ENCODE results near the gene TNS1. TPM values are rescaled to one million over a fixed set of nuclear protein-coding genes. Genes with fewer than 3 reads are reported as not detected.

The TNS1 gene
- total RNA-seq, 4 donors from 2014 or later: 57.7 to 120 (median 95.7) TPM

DNA sequence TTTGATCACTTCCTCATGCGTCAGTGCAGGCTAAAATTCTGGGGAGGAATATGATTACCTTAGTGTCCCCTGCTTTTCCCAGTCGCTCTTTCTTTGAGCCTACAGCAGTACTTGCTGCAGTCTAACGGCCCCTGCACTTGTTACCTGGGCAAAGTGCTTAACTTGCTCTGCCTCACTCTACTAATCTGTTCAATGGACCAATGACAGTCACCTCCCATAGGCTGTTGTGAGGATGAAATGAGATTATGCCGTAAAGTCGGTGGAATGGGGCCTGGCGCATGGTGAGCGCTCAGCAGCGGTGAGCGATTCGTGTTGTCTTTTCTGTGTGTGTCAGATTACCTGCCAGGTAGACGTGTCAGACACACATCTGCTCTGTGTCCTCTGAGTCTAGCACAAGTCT lies 5.3 kb downstream of the TNS1 start:
- 72 to 77% methylated on average over 11 of the region's 11 CpGs for WGBS, 2 donors
- intact Hi-C loops (cut with DNase I; ENCODE audit: low total_unique reads): no loop called here
- H3K4me3 ChIP-seq (ENCODE audit: low read depth, poor library complexity, severe bottlenecking): no peak overlapping the region
- TF ChIP-seq, protein P1, sequence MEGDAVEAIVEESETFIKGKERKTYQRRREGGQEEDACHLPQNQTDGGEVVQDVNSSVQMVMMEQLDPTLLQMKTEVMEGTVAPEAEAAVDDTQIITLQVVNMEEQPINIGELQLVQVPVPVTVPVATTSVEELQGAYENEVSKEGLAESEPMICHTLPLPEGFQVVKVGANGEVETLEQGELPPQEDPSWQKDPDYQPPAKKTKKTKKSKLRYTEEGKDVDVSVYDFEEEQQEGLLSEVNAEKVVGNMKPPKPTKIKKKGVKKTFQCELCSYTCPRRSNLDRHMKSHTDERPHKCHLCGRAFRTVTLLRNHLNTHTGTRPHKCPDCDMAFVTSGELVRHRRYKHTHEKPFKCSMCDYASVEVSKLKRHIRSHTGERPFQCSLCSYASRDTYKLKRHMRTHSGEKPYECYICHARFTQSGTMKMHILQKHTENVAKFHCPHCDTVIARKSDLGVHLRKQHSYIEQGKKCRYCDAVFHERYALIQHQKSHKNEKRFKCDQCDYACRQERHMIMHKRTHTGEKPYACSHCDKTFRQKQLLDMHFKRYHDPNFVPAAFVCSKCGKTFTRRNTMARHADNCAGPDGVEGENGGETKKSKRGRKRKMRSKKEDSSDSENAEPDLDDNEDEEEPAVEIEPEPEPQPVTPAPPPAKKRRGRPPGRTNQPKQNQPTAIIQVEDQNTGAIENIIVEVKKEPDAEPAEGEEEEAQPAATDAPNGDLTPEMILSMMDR (IDR thresholded peaks at IDR 0.05): no peak
- TF ChIP-seq POLR2A (IDR thresholded peaks at IDR 0.05): no peak
- DNase-seq (ENCODE audit: low spot score in 2 of 2): no peak

DNA sequence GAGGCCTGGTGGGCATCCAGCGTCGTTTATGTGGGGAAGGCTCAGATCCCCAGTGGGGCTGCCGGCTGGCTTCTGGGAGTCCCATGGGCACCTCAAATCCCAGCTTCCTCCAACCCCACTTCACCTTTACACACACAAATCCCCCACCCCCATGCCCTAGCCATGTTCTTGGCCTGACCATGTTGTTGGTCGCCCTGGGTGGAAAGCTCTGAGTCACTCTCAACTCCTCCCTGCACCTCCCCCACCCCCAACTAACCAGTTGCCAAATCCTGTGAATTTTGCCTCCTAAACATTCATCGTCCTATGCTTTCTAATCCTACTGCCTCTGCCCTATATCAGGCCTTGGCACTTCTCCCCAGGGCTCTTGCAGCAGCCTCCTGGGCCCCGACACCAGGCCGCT lies 6.4 kb downstream of the TNS1 start:
- peak in 1 of 2 donors; percentile 70 for DNase-seq (ENCODE audit: low spot score in 2 of 2)
- intact Hi-C loops (cut with DNase I; ENCODE audit: low total_unique reads): no loop called here
- WGBS, 2 donors: 24 to 29% methylated on average over 7 of the region's 7 CpGs

DNA sequence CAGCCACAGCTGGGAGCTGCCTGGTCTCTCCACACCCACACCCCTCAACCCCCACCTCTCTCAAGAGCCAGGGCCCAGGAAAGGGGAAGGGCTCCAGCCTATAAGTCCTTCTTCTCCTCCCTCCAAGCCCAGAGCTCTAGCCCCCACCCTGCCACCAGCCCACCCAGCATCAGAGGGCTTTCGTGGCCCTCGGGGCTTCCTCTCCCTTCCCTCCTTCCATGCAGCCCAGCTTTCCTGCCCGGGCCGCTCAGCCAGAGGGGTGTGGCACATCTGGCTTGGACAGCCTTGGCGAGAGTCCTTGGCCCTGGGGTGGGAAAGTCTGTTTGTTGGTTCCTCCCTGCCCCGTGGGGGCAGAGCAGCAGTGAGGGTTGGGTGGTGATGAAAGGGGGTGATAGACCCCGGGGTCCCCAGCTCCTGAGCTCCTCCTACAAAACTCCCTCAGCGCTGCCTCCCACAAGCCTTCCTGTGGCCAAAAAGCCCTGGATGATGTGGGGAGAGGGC lies 7.0 kb downstream of the TNS1 start:
- peak; percentile 68 to 96 for DNase-seq (ENCODE audit: low spot score in 2 of 2)
- no peak overlapping the region for H3K4me3 ChIP-seq (ENCODE audit: low read depth, poor library complexity, severe bottlenecking)
- 9 to 15% methylated on average over 8 of the region's 8 CpGs for WGBS, 2 donors
- intact Hi-C loops (cut with DNase I; ENCODE audit: low total_unique reads): no loop called here
- TF ChIP-seq, protein P1 (IDR thresholded peaks at IDR 0.05): no peak
- no peak for TF ChIP-seq POLR2A (IDR thresholded peaks at IDR 0.05)

More for the DNA sequence above, 6.4 kb downstream of the TNS1 start:
- no peak overlapping the region for H3K4me3 ChIP-seq (ENCODE audit: low read depth, poor library complexity, severe bottlenecking)
- TF ChIP-seq, protein P1 (IDR thresholded peaks at IDR 0.05): no peak
- no peak for TF ChIP-seq POLR2A (IDR thresholded peaks at IDR 0.05)

DNA sequence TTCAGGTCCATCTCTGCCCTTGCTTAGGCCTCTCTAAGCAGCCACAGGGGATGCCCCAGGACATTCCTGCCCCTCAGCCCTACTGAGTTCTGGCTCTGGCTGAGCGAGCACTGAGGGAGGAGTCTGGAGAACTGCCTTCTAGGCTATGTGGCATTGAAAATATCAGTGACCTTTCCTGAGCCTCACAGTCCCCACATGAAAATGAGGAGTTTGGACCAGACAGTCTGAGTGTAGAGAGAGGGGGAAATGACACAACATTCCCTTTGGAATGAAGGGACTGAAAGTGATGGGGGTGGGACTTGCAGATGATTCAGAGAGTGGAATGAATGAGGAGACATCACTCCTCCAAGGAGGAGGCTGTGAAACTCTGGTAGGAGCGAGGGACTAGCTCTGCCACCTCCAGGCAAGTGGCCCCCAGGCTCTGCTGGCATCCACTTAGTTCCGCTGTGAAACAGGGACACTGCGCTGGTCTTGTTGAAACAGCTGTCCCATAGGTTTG lies 8.0 kb downstream of the TNS1 start:
- DNase-seq (ENCODE audit: low spot score in 2 of 2): no peak
- TF ChIP-seq POLR2A (IDR thresholded peaks at IDR 0.05): no peak
- TF ChIP-seq, protein P1 (IDR thresholded peaks at IDR 0.05): no peak
- intact Hi-C loops (cut with DNase I; ENCODE audit: low total_unique reads): no loop called here
- WGBS, 2 donors: 37 to 61% methylated on average over 4 of the region's 4 CpGs
- H3K4me3 ChIP-seq (ENCODE audit: low read depth, poor library complexity, severe bottlenecking): no peak overlapping the region

DNA sequence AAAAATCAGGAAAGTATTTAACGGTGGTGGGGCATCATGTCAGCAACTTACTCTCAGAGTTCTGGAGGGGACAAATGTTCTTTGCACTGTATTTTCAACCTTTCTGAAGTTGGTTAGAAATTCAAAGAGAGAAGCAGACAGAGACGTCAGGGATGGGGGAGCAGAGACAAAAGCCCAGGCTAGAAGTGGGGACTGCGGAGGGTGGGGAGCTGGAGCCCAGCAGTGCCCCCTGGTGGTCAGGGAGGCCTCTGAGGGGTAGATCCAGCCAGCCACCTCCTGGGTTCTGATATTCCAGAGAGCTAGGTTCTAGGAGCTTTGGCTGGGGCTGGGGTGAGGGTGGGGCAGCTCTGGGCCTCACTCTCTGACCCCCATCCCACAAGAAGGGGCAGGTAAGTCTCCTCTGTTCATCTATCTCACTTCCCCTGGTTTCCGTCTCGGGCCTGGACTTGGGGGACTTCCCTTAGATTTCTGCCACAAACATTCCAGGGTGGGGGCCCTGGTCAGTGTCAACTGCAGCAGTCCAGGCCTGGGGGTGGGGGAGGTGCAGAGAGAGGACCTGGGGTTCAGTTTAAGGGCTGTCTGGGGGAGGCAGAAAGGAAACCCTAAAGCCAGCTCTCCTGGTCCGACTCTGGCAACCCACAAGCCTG lies 8.9 kb downstream of the TNS1 start:
- DNase-seq (ENCODE audit: low spot score in 2 of 2): no peak
- intact Hi-C loops (cut with DNase I; ENCODE audit: low total_unique reads): no loop called here

More for the DNA sequence above, 8.9 kb downstream of the TNS1 start:
- H3K4me3 ChIP-seq (ENCODE audit: low read depth, poor library complexity, severe bottlenecking): no peak overlapping the region
- TF ChIP-seq, protein P1 (IDR thresholded peaks at IDR 0.05): no peak
- TF ChIP-seq POLR2A (IDR thresholded peaks at IDR 0.05): no peak
- 40 to 61% methylated on average over 6 of the region's 6 CpGs for WGBS, 2 donors

Measured in lower leg skin (tissue), 4 donors.